Adrenal gland (tissue), 5 donors: Measurements from ENCODE around the gene FOXO1.

ENCODE experiments used
- CTCF ChIP-seq, 6 experiments: fragments of 450-650 bp in 4 of 6; fragments of 200-600 bp in 2 of 6; sonication (generic) in 1 of 6; IDR thresholded peaks; 1 replicate in 5 of 6; 2 replicates in 1 of 6; pipeline versions ENCODE4 v1.5.1 to v1.8.0; 2016 to 2021; ENCODE audit warnings: antibody characterized with exemption in 6 of 6, mild to moderate bottlenecking in 2 of 6, moderate library complexity in 1 of 6
- POLR2A ChIP-seq, 2 donors: fragments of 450-650 bp; IDR thresholded peaks; one replicate each; pipeline ENCODE4 v1.6.1; 2017; ENCODE audit warnings: antibody characterized with exemption in 2 of 2, mild to moderate bottlenecking in 2 of 2, moderate library complexity in 1 of 2
- donor health status: DM: no; HTN: no; CAD: no.

- TF ChIP-seq CTCF (IDR thresholded peaks at IDR 0.05): no peak
- TF ChIP-seq POLR2A (IDR thresholded peaks at IDR 0.05): no peak
Observed at GRCh38 chr13:40648040-40648439, 18.4 kb downstream of the FOXO1 start.
